Endothelial cell of umbilical vein (primary cell): ENCODE results near the gene F9. TPM values are rescaled to one million over a fixed set of nuclear protein-coding genes. Genes with fewer than 3 reads are reported as not detected.

ENCODE experiments used
- BruUV-seq: library from RNA; stranded (reverse); fragments of 400-500 nt; replicated peaks from 2 replicates; lab custom pipeline; 2021; lab: Mats Ljungman, UMichigan
- CTCF ChIA-PET: fragments of 300-600, 350-600 bp; sonication (Branson Sonifier 250); formaldehyde crosslinking; loops from one replicate; lab custom pipeline; 2021; ENCODE audit warnings: antibody characterized with exemption, inconsistent platforms; lab: Charles Lee
- POLR2A ChIA-PET: fragments of 300-600, 350-600 bp; sonication (Branson Sonifier 250); formaldehyde crosslinking; loops from one replicate; lab custom pipeline; 2021; ENCODE audit warnings: antibody characterized with exemption, inconsistent platforms; lab: Charles Lee
- DNase-seq: peaks from one replicate; pipeline ENCODE4 v3.0.0-alpha.2; 2011; ENCODE audit warnings: low read depth, low spot score
- FAIRE-seq: peaks from 2 replicates; lab custom pipeline; 2011; peaks lifted over from hg19 to GRCh38; lab: Jason Lieb, UNC
- H2AFZ ChIP-seq: 2 replicates; pipeline ENCODE4 v1.6.0; 2012; ENCODE audit warnings: low read depth, low read length, control low read depth, inconsistent platforms
- H3K27ac ChIP-seq: 2 replicates; pipeline ENCODE4 v1.5.1; 2011; ENCODE audit warnings: low read depth, mild to moderate bottlenecking, control low read depth, low read length, moderate library complexity; ENCODE audit not compliant: insufficient read depth
- H3K27me3 ChIP-seq, 2 experiments: 2 replicates each; pipeline versions ENCODE4 v1.6.0 to v1.6.1; 2011; ENCODE audit warnings: low read length in 2 of 2, mixed read lengths in 1 of 2; ENCODE audit not compliant: control insufficient read depth in 2 of 2, insufficient read depth in 2 of 2
- H3K36me3 ChIP-seq, 2 experiments: 2 replicates in 1 of 2; 3 replicates in 1 of 2; pipeline ENCODE4 v1.5.1; 2011; ENCODE audit warnings: low read length in 2 of 2, mild to moderate bottlenecking in 1 of 2, moderate library complexity in 1 of 2; ENCODE audit not compliant: control insufficient read depth in 2 of 2, insufficient read depth in 2 of 2; ENCODE audit errors: extremely low read depth in 1 of 2
- H3K4me1 ChIP-seq: 3 replicates; pipeline ENCODE4 v1.5.1; 2011; ENCODE audit warnings: mild to moderate bottlenecking, low read length; ENCODE audit not compliant: control insufficient read depth, insufficient read depth; ENCODE audit errors: extremely low read depth
- H3K4me2 ChIP-seq: 2 replicates; pipeline ENCODE4 v1.6.1; 2011; ENCODE audit warnings: low read length, control low read depth, mixed read lengths; ENCODE audit not compliant: insufficient read depth
- H3K4me3 ChIP-seq, 3 experiments: fragments of 200-600 bp in 1 of 3; sonication (generic), shearing (Covaris generic) in 1 of 3; replicated peaks in 1 of 3; 2 replicates each; pipeline ENCODE4 v1.5.1; 2011 to 2016; ENCODE audit warnings: control low read depth in 3 of 3, low read length in 3 of 3, mild to moderate bottlenecking in 2 of 3, inconsistent platforms in 1 of 3, low read depth in 1 of 3, moderate library complexity in 1 of 3; ENCODE audit not compliant: insufficient read depth in 1 of 3
- H3K79me2 ChIP-seq: 2 replicates; pipeline ENCODE4 v1.6.0; 2012; ENCODE audit warnings: low read length, inconsistent platforms; ENCODE audit not compliant: control insufficient read depth, insufficient read depth
- H3K9ac ChIP-seq: replicated peaks from 2 replicates; pipeline ENCODE3; 2011; ENCODE audit warnings: low read length, control low read depth; ENCODE audit not compliant: insufficient read depth; ENCODE audit errors: extremely low read depth
- H3K9me1 ChIP-seq: replicated peaks from 3 replicates; pipeline ENCODE4 v1.6.0; 2011; ENCODE audit warnings: mild to moderate bottlenecking, low read length; ENCODE audit not compliant: control insufficient read depth, insufficient read depth; ENCODE audit errors: extremely low read depth
- H3K9me3 ChIP-seq: replicated peaks from 2 replicates; pipeline ENCODE4 v1.5.1; 2012; ENCODE audit warnings: low read length, inconsistent platforms; ENCODE audit not compliant: control insufficient read depth, insufficient read depth
- H4K20me1 ChIP-seq: replicated peaks from 2 replicates; pipeline ENCODE3; 2011; ENCODE audit warnings: mild to moderate bottlenecking, low read length; ENCODE audit not compliant: control insufficient read depth, insufficient read depth; ENCODE audit errors: extremely low read depth
- CTCF ChIP-seq, 2 donors: IDR thresholded peaks; 1 replicate in 1 of 2; 2 replicates in 1 of 2; pipeline ENCODE4 v1.5.1; 2011; ENCODE audit warnings: low read length in 2 of 2, mild to moderate bottlenecking in 2 of 2, moderate library complexity in 2 of 2, control low read depth in 1 of 2, inconsistent platforms in 1 of 2, low read depth in 1 of 2; ENCODE audit not compliant: insufficient read depth in 1 of 2; ENCODE audit errors: extremely low read depth in 1 of 2
- EZH2 ChIP-seq: IDR thresholded peaks from 2 replicates; pipeline ENCODE4 v1.6.1; 2012; ENCODE audit warnings: borderline replicate concordance, low read depth, mild to moderate bottlenecking, moderate library complexity, low read length, inconsistent platforms; ENCODE audit not compliant: severe bottlenecking
- FOS ChIP-seq: IDR thresholded peaks from 2 replicates; pipeline ENCODE4 v1.6.1; 2011; ENCODE audit warnings: mild to moderate bottlenecking, low read length, moderate library complexity, borderline replicate concordance; ENCODE audit not compliant: insufficient read depth
- GATA2 ChIP-seq: IDR thresholded peaks from 2 replicates; pipeline ENCODE4 v1.7.0; 2011; ENCODE audit warnings: low read depth, mild to moderate bottlenecking, moderate library complexity, mixed read lengths, low read length; ENCODE audit not compliant: insufficient read length, insufficient read depth
- JUN ChIP-seq: IDR thresholded peaks from 2 replicates; pipeline ENCODE4 v1.6.1; 2011; ENCODE audit warnings: borderline replicate concordance, low read depth; ENCODE audit not compliant: insufficient read length, insufficient read depth
- MYC ChIP-seq: IDR thresholded peaks from one replicate; pipeline ENCODE4 v1.6.1; 2011; ENCODE audit warnings: mild to moderate bottlenecking, low read depth, low read length
- POLR2A ChIP-seq: IDR thresholded peaks from 2 replicates; pipeline ENCODE4 v1.6.1; 2012; ENCODE audit warnings: low read depth, mild to moderate bottlenecking, control low read depth, low read length
- POLR2AphosphoS5 ChIP-seq: IDR thresholded peaks from 2 replicates; pipeline ENCODE4 v1.6.1; 2012; ENCODE audit warnings: low read depth, mild to moderate bottlenecking, control low read depth, low read length, moderate library complexity; ENCODE audit not compliant: insufficient read depth
- dilution Hi-C: fragments of 300-500 bp; cut with MboI; formaldehyde crosslinking; loops from one replicate; pipeline ENCODE4 v1.15.0; 2019; ENCODE audit warnings: low sequenced_read_pairs; ENCODE audit not compliant: extremely low pct_ligation_motif_present
- intact Hi-C: fragments of 100-400 bp; cut with micrococcal nuclease; formaldehyde crosslinking; loops from one replicate; pipeline ENCODE4 v1.10.0; 2022
- polyA plus RNA-seq, 4 experiments: library from polyadenylated mRNA; depleted of rRNA in 3 of 4; stranded (reverse) in 3 of 4; unstranded in 1 of 4; fragments of >200 nt; gene quantifications; 2 replicates each; pipeline versions ENCODE4 v1.2.1 to v1.2.3, GENCODE V29; 2011 to 2012; ENCODE audit warnings: missing spikeins in 1 of 4
- total RNA-seq: library from RNA; stranded (reverse); gene quantifications from 2 replicates; pipeline ENCODE4 v1.2.3, GENCODE V29; 2021
- TF ChIP-seq, protein P1 (sequence below): IDR thresholded peaks from 2 replicates; pipeline ENCODE4 v1.6.1; 2011; ENCODE audit not compliant: insufficient read depth, insufficient read length

The F9 gene
- total and polyA plus RNA-seq, 2 donors (not counting 3 experiments of a cell fraction or from before 2014, with no cell fraction given): not detected

DNA sequence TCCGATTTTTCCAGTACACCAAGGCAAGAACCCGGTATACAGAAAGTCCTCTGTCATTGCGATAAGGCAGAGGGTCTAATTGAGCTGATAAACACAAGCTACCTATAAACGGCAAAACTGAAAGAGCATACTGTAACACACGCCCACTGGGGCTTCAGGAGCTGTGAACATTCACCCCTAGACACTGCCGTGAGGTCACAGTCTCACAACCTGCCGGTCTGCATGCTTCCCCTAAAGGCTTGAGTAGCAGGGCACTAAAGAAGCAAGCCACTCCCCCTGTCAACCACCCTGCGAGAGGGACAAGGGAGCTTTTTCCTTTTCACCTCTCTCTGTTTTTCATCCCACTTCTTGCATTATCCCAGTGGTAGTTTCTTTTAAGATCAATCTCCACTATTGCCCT, 22.4 kb upstream of the F9 start:
- Histone ChIP-seq H3K27ac (no peak overlapping the region), H3K9me1 (no peaks in the 10 kb centered on the region), H3K4me3 (no peak overlapping the region), H3K27me3 (no peaks in the 10 kb centered on the region), H4K20me1 (no peaks in the 10 kb centered on the region), H3K4me1 (no peaks in the 10 kb centered on the region), H3K9ac (no peak overlapping the region), H3K79me2 (no peaks in the 10 kb centered on the region), H3K4me2 (no peak overlapping the region), H3K36me3 (no peaks in the 10 kb centered on the region), H3K9me3 (no peaks in the 10 kb centered on the region), H2AFZ (no peak overlapping the region)
- intact Hi-C loops (no loop called here), dilution Hi-C loops (no loop called here)
- TF ChIP-seq GATA2 (no peak), FOS (no peak), CTCF (IDR thresholded peaks at IDR 0.05; ENCODE audit: extremely low read depth in 1 of 2, insufficient read depth in 1 of 2, low read depth in 1 of 2, low read length in 2 of 2) (no peak), POLR2AphosphoS5 (no peak), POLR2A (no peak), JUN (no peak), MYC (no peak), EZH2 (no peak)
- TF ChIP-seq, protein P1, sequence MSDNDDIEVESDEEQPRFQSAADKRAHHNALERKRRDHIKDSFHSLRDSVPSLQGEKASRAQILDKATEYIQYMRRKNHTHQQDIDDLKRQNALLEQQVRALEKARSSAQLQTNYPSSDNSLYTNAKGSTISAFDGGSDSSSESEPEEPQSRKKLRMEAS: no peak
- FAIRE-seq: no peak
- DNase-seq: no peak
- ChIA-PET POLR2A (no interaction called here), CTCF (no interaction called here)
- no TSS peak for BruUV-seq
